NCI-H2107 treated with DMSO at 0.1 percent for 48 hours (cell line): Measurements from ENCODE around the gene WNT6.

ENCODE experiments used
- DNase-seq: peaks from one replicate; lab custom pipeline; 2025; ENCODE audit not compliant: unreplicated experiment; lab: John Stamatoyannopoulos, UW

WNT6 gene

GRCh38 chr2:218856896-218857243, 2.7 kb upstream of the WNT6 start:
- no peak for DNase-seq

- no peak for DNase-seq
Measured at GRCh38 chr2:218857371-218858137, 2.1 kb upstream of the WNT6 start.

- DNase-seq: no peak
Measured at GRCh38 chr2:218858138-218858445, 1.5 kb upstream of the WNT6 start.

GRCh38 chr2:218858671-218859555, 692 bp upstream of the WNT6 start:
- DNase-seq: no peak

GRCh38 chr2:218859988-218860831, 605 bp downstream of the WNT6 start:
- no peak for DNase-seq

GRCh38 chr2:218860950-218861381, 1.4 kb downstream of the WNT6 start:
- no peak for DNase-seq

- no peak for DNase-seq
Measured at GRCh38 chr2:218861645-218862318, 2.2 kb downstream of the WNT6 start.

- DNase-seq: no peak
Measured at GRCh38 chr2:218863021-218863520, 3.5 kb downstream of the WNT6 start.

- DNase-seq: no peak
Measured at GRCh38 chr2:218865396-218865795, 5.8 kb downstream of the WNT6 start.

GRCh38 chr2:218865999-218866398, 6.4 kb downstream of the WNT6 start:
- DNase-seq: no peak

- DNase-seq: no peak
Measured at GRCh38 chr2:218867900-218868299, 8.3 kb downstream of the WNT6 start.

GRCh38 chr2:218869064-218869463, 9.5 kb downstream of the WNT6 start:
- no peak for DNase-seq

- no peak for DNase-seq
Measured at GRCh38 chr2:218870984-218871344, 11.4 kb downstream of the WNT6 start.

GRCh38 chr2:218871345-218872302, 12.0 kb downstream of the WNT6 start:
- DNase-seq: no peak

- DNase-seq: no peak
Measured at GRCh38 chr2:218872645-218873358, 13.2 kb downstream of the WNT6 start.

- no peak for DNase-seq
Measured at GRCh38 chr2:218873359-218874194, 14.0 kb downstream of the WNT6 start.

GRCh38 chr2:218875692-218876246, 16.2 kb downstream of the WNT6 start:
- no peak for DNase-seq
